HTR-8/SVneo (cell line): ENCODE measurements around the gene HESX1.

Experiments
- DNase-seq: peaks from one replicate; pipeline ENCODE4 v3.0.0; 2011; ENCODE audit warnings: low spot score, mixed read lengths; ENCODE audit not compliant: insufficient read length
- FAIRE-seq: peaks from 2 replicates; lab custom pipeline; 2011; peaks lifted over from hg19 to GRCh38; lab: Jason Lieb, UNC

The HESX1 gene

GRCh38 chr3:57150113-57150581 lies 49.6 kb downstream of the HESX1 start:
- FAIRE-seq = no peak
- no peak for DNase-seq
